ENCODE measurements around the gene CMAS. TPM values are rescaled to one million over a fixed set of nuclear protein-coding genes. Genes with fewer than 3 reads are reported as not detected.
A peak's percentile ranks its signal among the peaks of the same experiment; 100 is the strongest.

The CMAS gene
- total RNA-seq (2022): 70.4 and 80.7 TPM in 2 replicates
- percentile 91 among the genes with signal in this experiment for Bru-seq, nascent RNA
- BruChase-seq, experiment 1, labeled RNA remaining after a 2-hour chase: percentile 90 among the genes with signal in this experiment
- percentile 93 among the genes with signal in this experiment for BruChase-seq, experiment 2, labeled RNA remaining after a 6-hour chase
- long read RNA-seq, transcript CMAS-201 (8 exons, 1,787 nt): major isoform, 393 of 420 reads
- long read RNA-seq, partial matches to known transcripts: 13 of 420 reads
- long read RNA-seq, other reads (novel, unspliced or antisense): 10 of 420 reads

- peaks cover 62% of the 10 kb centered on the region for H3K4me1 ChIP-seq
- peaks cover 10% of the 10 kb centered on the region for H3K36me3 Mint-ChIP-seq (ENCODE audit: insufficient read depth, unreplicated experiment)
- H3K4me3 ChIP-seq (ENCODE audit: low read depth, low read length): peak within 1 kb of the TSS; percentile 98
- H3K9me3 ChIP-seq: no peaks in the 10 kb centered on the region
- ChIA-PET POLR2A (interaction anchor here (0.5 to 0.6 kb wide), 3 partner anchors 10 to 99 kb away, joined by 3 to 5 read pairs (median 4); no protein-coding TSS in a partner anchor), CTCF (interaction anchor here (0.6 to 1.5 kb wide), 4 partner anchors 28 to 348 kb away, joined by 4 to 7 read pairs (median 4); no protein-coding TSS in a partner anchor)
- DNase-seq: peak; percentile 84 to 86
- no peaks in the 10 kb centered on the region for H3K27me3 ChIP-seq (replicated peaks; ENCODE audit: control insufficient read depth, insufficient read depth, low read length)
- H3K36me3 ChIP-seq (ENCODE audit: control insufficient read depth, insufficient read depth, low read length): peaks cover 2% of the 10 kb centered on the region; the same call in 1 of the 2 replicates
- peak within 1 kb of the TSS; percentile 87 for H3K27ac Mint-ChIP-seq (ENCODE audit: unreplicated experiment)
- H3K4me1 Mint-ChIP-seq (ENCODE audit: low read depth, unreplicated experiment): peaks cover 68% of the 10 kb centered on the region
- peak within 1 kb of the TSS; percentile 93 for H3K4me3 Mint-ChIP-seq (ENCODE audit: unreplicated experiment)
- intact Hi-C loops (cut with micrococcal nuclease; ENCODE audit: unreplicated experiment): loop anchor here (5.0 kb wide), 1 partner anchor 104 kb away; the partner anchor contains the start of gene ABCC9
- no peaks in the 10 kb centered on the region for H3K27me3 Mint-ChIP-seq (ENCODE audit: insufficient read depth, unreplicated experiment)
- TF ChIP-seq CTCF (IDR thresholded peaks at IDR 0.05; ENCODE audit: insufficient read depth in 1 of 2, low read depth in 1 of 2, low read length in 1 of 2, severe bottlenecking in 1 of 2, unreplicated experiment in 1 of 2): no peak
- no TSS peak for BruUV-seq (replicated peaks)
- no peaks in the 10 kb centered on the region for H3K9me3 Mint-ChIP-seq (ENCODE audit: unreplicated experiment)
Observed at GRCh38 chr12:22046090-22046967, at the start of gene CMAS. Gene CMAS, plus strand, starts transcription at chr12:22046218. Its CDS starts 86 bp downstream, at chr12:22046304.

- Histone ChIP-seq H3K4me3 (ENCODE audit: low read depth, low read length) (no peak overlapping the region), H3K27me3 (replicated peaks; ENCODE audit: control insufficient read depth, insufficient read depth, low read length) (no peaks in the 10 kb centered on the region), H3K4me1 (no peaks in the 10 kb centered on the region), H3K9me3 (no peaks in the 10 kb centered on the region), H3K36me3 (ENCODE audit: control insufficient read depth, insufficient read depth, low read length) (no peaks in the 10 kb centered on the region)
- ChIA-PET CTCF (no interaction called here), POLR2A (no interaction called here)
- Mint-ChIP-seq H3K27me3 (ENCODE audit: insufficient read depth, unreplicated experiment) (no peaks in the 10 kb centered on the region), H3K27ac (ENCODE audit: unreplicated experiment) (no peak overlapping the region), H3K4me3 (ENCODE audit: unreplicated experiment) (no peak overlapping the region), H3K9me3 (ENCODE audit: unreplicated experiment) (peaks cover under 1% of the 10 kb centered on the region), H3K36me3 (ENCODE audit: insufficient read depth, unreplicated experiment) (no peaks in the 10 kb centered on the region), H3K4me1 (ENCODE audit: low read depth, unreplicated experiment) (peaks cover under 1% of the 10 kb centered on the region)
- no TSS peak for BruUV-seq (replicated peaks)
- TF ChIP-seq CTCF (IDR thresholded peaks at IDR 0.05; ENCODE audit: insufficient read depth in 1 of 2, low read depth in 1 of 2, low read length in 1 of 2, severe bottlenecking in 1 of 2, unreplicated experiment in 1 of 2): no peak
- intact Hi-C loops (cut with micrococcal nuclease; ENCODE audit: unreplicated experiment): no loop called here
- DNase-seq: no peak
Observed at GRCh38 chr12:21998295-21998694, 47.7 kb upstream of the CMAS start.

- H3K4me1 ChIP-seq: no peaks in the 10 kb centered on the region
- no peaks in the 10 kb centered on the region for H3K9me3 Mint-ChIP-seq (ENCODE audit: unreplicated experiment)
- no peaks in the 10 kb centered on the region for H3K36me3 Mint-ChIP-seq (ENCODE audit: insufficient read depth, unreplicated experiment)
- no peaks in the 10 kb centered on the region for H3K36me3 ChIP-seq (ENCODE audit: control insufficient read depth, insufficient read depth, low read length)
- no peak overlapping the region for H3K4me3 Mint-ChIP-seq (ENCODE audit: unreplicated experiment)
- POLR2A ChIA-PET: no interaction called here
- no peaks in the 10 kb centered on the region for H3K9me3 ChIP-seq
- no peak overlapping the region for H3K4me3 ChIP-seq (ENCODE audit: low read depth, low read length)
- no peak overlapping the region for H3K27ac Mint-ChIP-seq (ENCODE audit: unreplicated experiment)
- H3K27me3 ChIP-seq (replicated peaks; ENCODE audit: control insufficient read depth, insufficient read depth, low read length): no peaks in the 10 kb centered on the region
- CTCF ChIA-PET: no interaction called here
- intact Hi-C loops (cut with micrococcal nuclease; ENCODE audit: unreplicated experiment): no loop called here
- BruUV-seq (replicated peaks): no TSS peak
- DNase-seq: no peak
- no peaks in the 10 kb centered on the region for H3K4me1 Mint-ChIP-seq (ENCODE audit: low read depth, unreplicated experiment)
- no peaks in the 10 kb centered on the region for H3K27me3 Mint-ChIP-seq (ENCODE audit: insufficient read depth, unreplicated experiment)
- no peak for TF ChIP-seq CTCF (IDR thresholded peaks at IDR 0.05; ENCODE audit: insufficient read depth in 1 of 2, low read depth in 1 of 2, low read length in 1 of 2, severe bottlenecking in 1 of 2, unreplicated experiment in 1 of 2)
Observed at GRCh38 chr12:21998782-21999181, 47.2 kb upstream of the CMAS start.

Data from Caco-2 (cell line).